GM20431 (cell line): ENCODE data around the gene RPL13A.
"Not testable (repeated sequence)": the region's sequence is repeated elsewhere in the genome, so short reads cannot be mapped to it uniquely, and the experiment has no call there.

ENCODE experiments used
- in situ Hi-C: fragments of 300-500 bp; cut with MseI, MboI; formaldehyde crosslinking; loops from one replicate; pipeline ENCODE4 v1.15.0; 2020; ENCODE audit warnings: low sequenced_read_pairs; ENCODE audit not compliant: unreplicated experiment

RPL13A gene

GRCh38 chr19:49453757-49454240 lies 33.6 kb upstream of the RPL13A start:
- in situ Hi-C loops = no loop called here

- in situ Hi-C loops = no loop called here
These were observed 31.6 kb upstream of the RPL13A start for GRCh38 chr19:49455773-49456172.

- in situ Hi-C loops = no loop called here
These were observed 31.1 kb upstream of the RPL13A start for GRCh38 chr19:49456326-49456725.

GRCh38 chr19:49458567-49458903 lies 28.9 kb upstream of the RPL13A start:
- in situ Hi-C loops = no loop called here

- in situ Hi-C loops = no loop called here
These were observed 28.0 kb upstream of the RPL13A start for GRCh38 chr19:49459388-49459787.

- in situ Hi-C loops = not testable (repeated sequence)
These were observed 26.3 kb upstream of the RPL13A start for GRCh38 chr19:49461130-49461529.

- in situ Hi-C loops = no loop called here
These were observed 25.8 kb upstream of the RPL13A start for GRCh38 chr19:49461656-49462055.

GRCh38 chr19:49462492-49462891 lies 24.9 kb upstream of the RPL13A start:
- in situ Hi-C loops = no loop called here

- in situ Hi-C loops = no loop called here
These were observed 23.3 kb upstream of the RPL13A start for GRCh38 chr19:49463960-49464740.

- in situ Hi-C loops = no loop called here
These were observed 22.0 kb upstream of the RPL13A start for GRCh38 chr19:49465371-49465770.

- in situ Hi-C loops = no loop called here
These were observed 19.2 kb upstream of the RPL13A start for GRCh38 chr19:49468199-49468598.

GRCh38 chr19:49468746-49469447 lies 18.5 kb upstream of the RPL13A start:
- in situ Hi-C loops = no loop called here

- in situ Hi-C loops = no loop called here
These were observed 17.4 kb upstream of the RPL13A start for GRCh38 chr19:49469828-49470614.

- in situ Hi-C loops = no loop called here
These were observed 16.8 kb upstream of the RPL13A start for GRCh38 chr19:49470615-49470978.

- in situ Hi-C loops = no loop called here
These were observed 14.5 kb upstream of the RPL13A start for GRCh38 chr19:49472936-49473335.

- in situ Hi-C loops = not testable (repeated sequence)
These were observed 13.9 kb upstream of the RPL13A start for GRCh38 chr19:49473501-49473867.

GRCh38 chr19:49473868-49474541 lies 13.4 kb upstream of the RPL13A start, which contains the start of gene FLT3LG:
Gene FLT3LG, plus strand, starts transcription at chr19:49474215. Its CDS starts 425 bp downstream, at chr19:49474640.
- in situ Hi-C loops = no loop called here

- in situ Hi-C loops = no loop called here
These were observed 12.9 kb upstream of the RPL13A start for GRCh38 chr19:49474542-49474924.

- in situ Hi-C loops = no loop called here
These were observed 12.1 kb upstream of the RPL13A start for GRCh38 chr19:49475191-49475917.
